Progenitor cell of endocrine pancreas (in vitro differentiated cells): ENCODE measurements around the gene RASGRP1. TPM values are rescaled to one million over a fixed set of nuclear protein-coding genes. Genes with fewer than 3 reads are reported as not detected.

Experiments used
- DNase-seq: peaks from one replicate; pipeline ENCODE4 v3.0.0; 2021; ENCODE audit warnings: low spot score; ENCODE audit not compliant: unreplicated experiment
- H3K27ac Mint-ChIP-seq: 2 replicates; pipeline ENCODE4 v1.8.0; 2021; ENCODE audit warnings: mild to moderate bottlenecking, moderate library complexity, mixed read lengths
- H3K27me3 Mint-ChIP-seq: 2 replicates; pipeline ENCODE4 v1.8.0; 2021; ENCODE audit warnings: mixed read lengths
- H3K36me3 Mint-ChIP-seq: 2 replicates; pipeline ENCODE4 v1.8.0; 2022; ENCODE audit warnings: mixed read lengths; ENCODE audit not compliant: insufficient read depth
- H3K4me1 Mint-ChIP-seq: 2 replicates; pipeline ENCODE4 v1.8.0; 2021; ENCODE audit warnings: low read depth, mixed read lengths
- H3K4me3 Mint-ChIP-seq: 2 replicates; pipeline ENCODE4 v1.8.0; 2021; ENCODE audit warnings: low read depth, mild to moderate bottlenecking, moderate library complexity, mixed read lengths
- H3K9me3 Mint-ChIP-seq: 2 replicates; pipeline ENCODE4 v1.8.0; 2021; ENCODE audit warnings: low read depth, mixed read lengths
- total RNA-seq: library from RNA; stranded (reverse); gene quantifications from 2 replicates; pipeline ENCODE4 v1.2.1, GENCODE V29; 2021
- TF ChIP-seq, protein P1 (sequence below): fragments of 200-600 bp; sonication (generic); IDR thresholded peaks from one replicate; pipeline ENCODE4 v1.5.0; 2021; ENCODE audit warnings: antibody characterized with exemption, mild to moderate bottlenecking; ENCODE audit not compliant: unreplicated experiment

RASGRP1 gene
- total RNA-seq, 1 donor from 2014 or later, result 1.5 TPM

- H3K27ac Mint-ChIP-seq, result no peak overlapping the region
- no peaks in the 10 kb centered on the region for H3K4me1 Mint-ChIP-seq
- DNase-seq, result no peak
- H3K27me3 Mint-ChIP-seq, result peaks cover 6% of the 10 kb centered on the region
- H3K36me3 Mint-ChIP-seq, result no peaks in the 10 kb centered on the region
- no peak overlapping the region for H3K4me3 Mint-ChIP-seq
- no peaks in the 10 kb centered on the region for H3K9me3 Mint-ChIP-seq
- TF ChIP-seq, protein P1, sequence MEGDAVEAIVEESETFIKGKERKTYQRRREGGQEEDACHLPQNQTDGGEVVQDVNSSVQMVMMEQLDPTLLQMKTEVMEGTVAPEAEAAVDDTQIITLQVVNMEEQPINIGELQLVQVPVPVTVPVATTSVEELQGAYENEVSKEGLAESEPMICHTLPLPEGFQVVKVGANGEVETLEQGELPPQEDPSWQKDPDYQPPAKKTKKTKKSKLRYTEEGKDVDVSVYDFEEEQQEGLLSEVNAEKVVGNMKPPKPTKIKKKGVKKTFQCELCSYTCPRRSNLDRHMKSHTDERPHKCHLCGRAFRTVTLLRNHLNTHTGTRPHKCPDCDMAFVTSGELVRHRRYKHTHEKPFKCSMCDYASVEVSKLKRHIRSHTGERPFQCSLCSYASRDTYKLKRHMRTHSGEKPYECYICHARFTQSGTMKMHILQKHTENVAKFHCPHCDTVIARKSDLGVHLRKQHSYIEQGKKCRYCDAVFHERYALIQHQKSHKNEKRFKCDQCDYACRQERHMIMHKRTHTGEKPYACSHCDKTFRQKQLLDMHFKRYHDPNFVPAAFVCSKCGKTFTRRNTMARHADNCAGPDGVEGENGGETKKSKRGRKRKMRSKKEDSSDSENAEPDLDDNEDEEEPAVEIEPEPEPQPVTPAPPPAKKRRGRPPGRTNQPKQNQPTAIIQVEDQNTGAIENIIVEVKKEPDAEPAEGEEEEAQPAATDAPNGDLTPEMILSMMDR, result no peak
Observed at GRCh38 chr15:38536201-38536676, 28.4 kb downstream of the RASGRP1 start.

DNA sequence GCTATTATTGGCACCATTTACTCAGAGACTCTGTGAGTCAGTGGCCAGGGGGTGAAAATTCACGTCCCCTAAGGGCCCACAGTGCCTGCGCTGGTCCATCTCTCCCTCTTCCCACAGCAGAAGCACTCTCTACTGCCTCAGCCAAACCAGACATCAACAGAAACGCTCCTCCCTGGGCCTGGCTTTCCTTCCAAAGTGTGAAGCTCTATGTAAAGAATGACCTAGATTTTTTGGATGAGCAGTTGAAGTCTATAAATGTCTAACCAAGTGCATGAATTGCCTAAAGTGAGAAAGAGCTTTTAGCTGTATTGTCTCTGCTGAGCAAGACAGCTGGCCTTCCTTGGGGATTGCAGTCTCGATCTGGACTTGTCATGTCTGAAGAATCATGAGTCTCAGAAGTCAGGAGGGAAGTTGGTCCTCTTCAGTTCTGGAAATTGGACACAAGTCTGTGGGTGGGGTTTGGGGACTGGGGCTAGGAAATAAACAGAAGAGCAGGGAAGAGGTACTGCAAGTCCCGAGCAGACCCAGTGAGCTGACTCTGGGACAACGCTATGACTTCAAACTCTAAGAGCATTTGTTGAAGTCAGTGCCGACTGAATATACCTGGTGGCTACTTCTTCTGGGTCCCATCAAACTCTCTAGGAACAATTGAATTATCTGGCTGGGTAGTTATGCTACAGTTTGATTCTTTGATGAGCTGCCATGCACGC lies 29.0 kb downstream of the RASGRP1 start:
- peaks cover 7% of the 10 kb centered on the region for H3K27me3 Mint-ChIP-seq
- TF ChIP-seq, protein P1, result no peak
- no peaks in the 10 kb centered on the region for H3K4me1 Mint-ChIP-seq
- no peaks in the 10 kb centered on the region for H3K9me3 Mint-ChIP-seq
- no peak overlapping the region for H3K27ac Mint-ChIP-seq
- no peak for DNase-seq
- H3K4me3 Mint-ChIP-seq, result no peak overlapping the region
- no peaks in the 10 kb centered on the region for H3K36me3 Mint-ChIP-seq

DNA sequence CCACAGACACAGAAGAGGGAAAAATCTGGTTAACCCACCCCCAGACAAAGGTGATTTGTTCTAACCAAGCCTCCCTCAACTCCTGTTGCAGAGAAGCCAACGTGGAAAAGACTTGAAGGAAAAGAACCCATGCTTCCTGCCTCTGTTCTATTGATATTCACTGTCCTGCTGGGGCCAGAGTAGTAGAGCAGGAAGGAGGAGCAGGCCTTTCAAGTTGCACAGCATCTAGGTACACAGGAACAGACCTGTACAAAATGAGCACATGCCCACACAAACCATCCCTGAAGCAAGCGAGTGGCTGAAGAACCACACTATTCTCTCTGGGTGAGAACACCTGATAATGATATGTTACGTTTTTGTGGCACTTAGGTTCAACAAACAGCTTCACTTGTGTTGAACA lies 29.9 kb downstream of the RASGRP1 start:
- no peak overlapping the region for H3K4me3 Mint-ChIP-seq
- no peak for DNase-seq
- H3K36me3 Mint-ChIP-seq, result no peaks in the 10 kb centered on the region
- no peaks in the 10 kb centered on the region for H3K4me1 Mint-ChIP-seq
- TF ChIP-seq, protein P1, result no peak
- no peaks in the 10 kb centered on the region for H3K9me3 Mint-ChIP-seq
- no peak overlapping the region for H3K27ac Mint-ChIP-seq
- peaks cover 9% of the 10 kb centered on the region for H3K27me3 Mint-ChIP-seq

DNA sequence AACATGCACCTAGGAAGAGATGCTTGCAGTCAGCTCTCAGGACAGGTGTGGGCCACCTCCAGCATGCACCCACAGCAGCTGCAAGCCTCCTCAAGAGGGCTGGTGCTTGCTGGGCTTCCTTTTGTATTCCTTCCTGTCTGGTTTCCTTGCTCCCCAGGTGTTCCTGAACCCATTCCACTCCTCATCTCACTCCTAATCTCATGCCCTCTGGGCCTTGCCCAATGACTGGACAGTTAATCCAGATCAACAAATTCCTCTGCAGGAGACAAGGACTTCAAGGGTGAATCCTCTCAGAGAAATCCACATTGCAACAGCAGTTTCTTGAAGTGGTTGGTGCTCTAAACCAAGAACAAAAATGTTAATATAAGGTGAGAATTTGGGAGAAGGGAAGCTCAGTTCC lies 30.7 kb downstream of the RASGRP1 start:
- Mint-ChIP-seq H3K36me3 (no peaks in the 10 kb centered on the region), H3K4me3 (no peak overlapping the region), H3K27me3 (peaks cover 9% of the 10 kb centered on the region), H3K27ac (no peak overlapping the region), H3K4me1 (no peaks in the 10 kb centered on the region), H3K9me3 (no peaks in the 10 kb centered on the region)
- TF ChIP-seq, protein P1, result no peak
- DNase-seq, result no peak

DNA sequence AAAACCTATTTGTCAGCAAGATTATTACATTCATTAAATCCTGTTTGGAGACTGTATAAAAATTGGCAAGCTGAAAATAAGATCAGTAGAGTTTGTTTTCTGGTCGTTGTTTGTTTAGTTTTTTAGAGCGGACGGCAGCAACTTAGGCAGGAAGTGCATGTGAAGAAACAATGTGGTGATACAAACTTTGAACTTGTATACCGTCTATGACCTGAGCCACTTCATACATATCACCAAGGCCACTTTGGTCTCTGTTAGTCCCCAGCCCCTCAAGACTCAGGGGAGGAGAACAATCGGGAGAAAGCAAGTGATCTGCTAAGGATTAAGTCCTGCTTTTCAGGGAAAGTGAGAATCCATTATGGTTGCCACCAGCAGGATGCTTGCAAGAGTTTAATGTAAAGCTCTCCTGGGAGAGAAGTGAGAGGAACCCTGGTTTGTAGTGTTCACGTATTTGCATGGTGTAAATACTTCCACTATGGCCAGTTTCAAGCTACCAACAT lies 31.1 kb downstream of the RASGRP1 start:
- Mint-ChIP-seq H3K4me3 (no peak overlapping the region), H3K36me3 (no peaks in the 10 kb centered on the region), H3K9me3 (no peaks in the 10 kb centered on the region), H3K4me1 (no peaks in the 10 kb centered on the region), H3K27me3 (peaks cover 9% of the 10 kb centered on the region), H3K27ac (no peak overlapping the region)
- DNase-seq, result no peak
- TF ChIP-seq, protein P1, result no peak
